ENCODE results near the gene BMP2K.

The BMP2K gene

DNA sequence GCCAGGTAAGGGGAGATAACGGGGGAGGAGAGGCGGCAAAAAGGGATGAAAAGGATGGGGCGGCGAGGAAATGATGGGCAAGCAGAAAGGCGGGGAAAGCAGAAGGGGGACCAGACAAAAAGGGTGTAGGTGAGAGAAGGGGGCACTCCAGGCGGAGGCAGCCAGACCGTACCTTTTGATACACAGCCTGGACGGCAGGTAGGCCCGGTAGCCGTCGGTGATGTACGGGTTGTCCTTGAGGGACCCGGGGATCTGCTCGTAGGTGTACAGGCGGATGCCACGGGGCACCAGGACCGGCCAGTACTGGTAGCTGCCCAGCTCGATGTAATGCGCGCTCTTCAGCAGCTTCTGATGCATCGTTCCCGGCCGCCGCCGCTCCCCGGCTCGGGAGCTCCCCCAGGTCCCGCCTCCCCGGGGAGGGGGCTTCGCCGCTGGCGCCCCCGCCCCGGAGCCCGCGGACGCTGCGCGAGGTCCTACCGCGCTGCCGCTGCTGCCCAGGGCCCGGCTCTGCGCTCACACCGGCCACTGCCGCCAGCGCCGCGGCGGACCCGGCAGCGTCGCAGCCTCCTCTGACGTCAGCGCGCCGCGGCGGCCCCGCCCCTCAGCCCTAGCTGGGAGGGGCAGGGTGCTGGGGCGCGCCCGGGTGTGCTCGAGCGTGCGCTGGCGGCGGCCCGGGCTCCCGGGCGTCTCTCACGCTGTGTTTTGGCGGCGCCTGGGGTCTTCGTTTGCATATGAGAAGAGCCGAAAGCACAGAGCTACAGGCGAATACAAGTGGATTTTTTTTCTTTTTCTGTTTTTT lies 162.9 kb downstream of the BMP2K start, which contains the start of gene PAQR3:
Gene PAQR3, minus strand, starts transcription at position 571 of the 799 bp plus-strand sequence. Its CDS starts 214 bp downstream, at position 357.
- peak; percentile 81 to 83 for DNase-seq

DNA sequence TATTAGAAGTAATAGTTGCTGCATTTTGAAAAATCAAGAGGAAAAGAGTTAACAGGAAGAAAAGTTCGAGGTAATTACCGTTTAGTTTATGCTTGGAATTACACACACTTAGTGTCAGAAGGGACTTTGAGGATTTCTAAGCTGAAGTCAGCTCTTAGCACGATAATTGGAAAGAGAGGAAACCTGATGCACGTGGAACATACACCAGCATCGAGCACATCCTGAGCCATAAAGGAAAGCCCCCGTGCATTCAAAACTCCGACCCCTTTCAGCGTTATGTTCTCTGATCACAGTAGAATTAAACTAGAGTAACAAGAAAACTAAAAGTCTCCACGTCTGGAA lies 163.5 kb downstream of the BMP2K start:
- no peak for DNase-seq

DNA sequence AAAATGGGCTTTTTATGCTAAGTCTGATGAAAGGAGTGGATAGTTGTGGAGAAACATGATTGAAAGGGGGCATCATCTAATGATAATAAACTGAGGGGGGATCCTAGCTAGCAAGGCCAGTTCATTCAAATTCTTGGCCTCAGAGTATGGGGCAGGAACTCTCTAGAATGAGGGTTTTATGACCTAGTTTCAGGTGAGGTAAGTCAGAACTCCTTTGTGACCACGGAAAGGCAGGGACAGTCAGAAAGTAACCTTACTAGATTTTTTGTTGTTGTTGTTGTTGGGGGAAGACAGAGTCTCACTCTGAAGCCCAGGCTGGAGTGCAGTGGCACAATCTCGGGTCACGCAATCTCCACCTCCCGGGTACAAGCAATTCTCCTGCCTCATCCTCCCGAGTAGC lies 164.6 kb downstream of the BMP2K start:
- DNase-seq = no peak

DNA sequence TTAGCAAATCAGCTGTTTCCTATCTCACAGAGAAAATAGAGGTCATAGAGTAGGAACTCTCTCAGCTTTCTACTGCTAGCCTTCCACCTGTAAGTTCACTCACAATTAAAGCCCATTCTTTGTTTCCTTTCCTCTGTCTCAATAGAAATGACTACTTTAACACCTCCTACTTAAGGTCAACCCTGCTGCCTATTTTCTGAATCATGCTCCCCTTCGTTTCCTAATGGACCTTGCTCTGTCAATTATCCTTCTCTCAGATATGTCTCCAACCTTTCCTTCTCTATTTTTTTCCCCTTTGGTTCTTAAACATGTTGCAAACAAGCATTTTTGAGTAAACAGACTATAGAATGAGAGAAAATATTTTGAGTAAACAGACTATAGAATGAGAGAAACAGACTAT lies 168.2 kb downstream of the BMP2K start:
- DNase-seq = no peak

DNA sequence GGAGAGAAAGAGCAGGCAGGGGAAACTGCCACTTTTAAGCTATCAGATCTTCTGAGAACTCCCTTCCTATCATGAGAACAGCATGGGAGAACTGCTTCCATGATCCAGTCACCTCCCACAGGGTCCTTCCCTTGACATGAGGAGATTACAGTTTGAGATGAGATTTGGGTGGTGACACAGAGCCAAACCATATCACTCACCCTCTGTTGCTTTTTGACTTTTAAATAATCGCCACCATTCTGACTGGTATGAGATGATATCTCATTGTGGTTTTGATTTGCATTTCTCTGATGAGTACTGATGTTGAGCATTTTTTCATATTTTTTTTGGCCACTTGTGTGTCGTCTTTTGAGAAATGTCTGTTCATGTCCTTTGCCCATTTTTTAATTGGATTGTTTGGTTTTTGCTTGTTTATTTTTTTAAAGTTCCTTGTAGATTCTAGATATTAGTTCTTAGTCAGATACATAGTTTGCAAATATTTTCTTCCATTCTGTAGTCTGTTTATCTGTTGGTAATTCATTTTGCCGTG lies 169.6 kb downstream of the BMP2K start:
- DNase-seq = no peak

DNA sequence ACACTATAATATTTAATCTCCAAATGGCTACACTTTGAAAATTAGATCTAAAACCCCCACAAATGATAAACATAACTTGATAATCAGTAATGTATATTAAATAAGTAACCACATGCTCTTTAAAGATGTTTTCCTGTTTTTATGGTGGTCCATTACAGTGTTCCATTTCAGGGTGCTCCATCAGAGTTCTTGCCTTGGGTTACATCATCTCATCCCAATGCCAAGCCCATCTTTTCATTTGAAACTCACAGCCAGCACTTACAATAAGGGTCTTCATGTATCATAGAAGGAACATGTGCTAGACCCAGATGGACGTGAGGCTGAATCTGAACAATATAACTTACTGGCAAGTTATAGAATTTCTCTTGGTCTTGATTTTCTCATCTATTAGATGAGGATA lies 173.6 kb downstream of the BMP2K start:
- DNase-seq = no peak

DNA sequence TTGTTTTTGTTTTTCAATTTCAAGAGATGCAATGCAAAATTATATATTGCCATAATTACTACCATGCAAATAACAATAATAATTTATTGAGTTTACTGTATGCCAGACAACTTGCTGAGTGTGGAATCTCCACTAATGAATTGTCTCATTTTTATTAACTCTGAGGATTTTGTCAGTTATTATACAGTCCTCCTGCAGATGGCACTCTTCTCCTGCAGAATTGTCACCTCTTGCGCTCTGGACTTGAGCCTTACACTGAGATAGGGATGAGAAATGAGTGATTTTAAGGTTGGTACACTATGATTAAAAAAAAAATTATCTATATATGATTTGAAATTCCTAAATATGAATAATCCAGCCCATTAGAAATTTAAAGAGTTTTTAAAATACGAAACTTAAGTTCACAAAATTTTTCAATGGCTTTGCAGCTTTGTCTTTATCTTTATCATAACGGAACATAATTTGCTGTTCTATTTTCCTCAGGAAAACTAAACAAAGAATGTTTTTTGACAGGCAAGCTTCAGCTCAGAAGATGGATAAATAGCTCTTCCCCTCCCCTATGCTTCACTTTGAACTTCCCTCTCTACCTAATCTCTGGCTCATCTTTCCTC lies 175.8 kb downstream of the BMP2K start:
- DNase-seq = peak; percentile 24 to 58

DNA sequence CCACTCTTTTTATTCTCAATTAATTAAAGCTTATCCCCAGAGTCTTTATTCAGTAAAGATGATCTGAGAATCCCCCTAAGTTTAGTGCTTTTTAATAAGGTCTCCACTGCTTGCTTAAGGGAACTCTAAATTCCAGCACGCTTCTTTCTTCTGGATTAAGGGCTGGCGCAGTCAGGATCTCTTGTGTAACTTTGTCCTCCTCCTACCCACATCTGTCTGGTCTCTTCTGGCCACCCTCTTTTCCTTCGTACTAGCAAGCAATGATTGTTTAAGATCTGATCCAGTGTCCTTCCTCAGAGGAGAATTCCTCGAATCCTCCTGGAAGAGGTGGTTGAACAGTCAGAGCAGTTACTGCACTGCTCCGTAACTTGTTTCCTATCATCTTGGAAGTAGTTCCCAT lies 177.1 kb downstream of the BMP2K start:
- no peak for DNase-seq

DNA sequence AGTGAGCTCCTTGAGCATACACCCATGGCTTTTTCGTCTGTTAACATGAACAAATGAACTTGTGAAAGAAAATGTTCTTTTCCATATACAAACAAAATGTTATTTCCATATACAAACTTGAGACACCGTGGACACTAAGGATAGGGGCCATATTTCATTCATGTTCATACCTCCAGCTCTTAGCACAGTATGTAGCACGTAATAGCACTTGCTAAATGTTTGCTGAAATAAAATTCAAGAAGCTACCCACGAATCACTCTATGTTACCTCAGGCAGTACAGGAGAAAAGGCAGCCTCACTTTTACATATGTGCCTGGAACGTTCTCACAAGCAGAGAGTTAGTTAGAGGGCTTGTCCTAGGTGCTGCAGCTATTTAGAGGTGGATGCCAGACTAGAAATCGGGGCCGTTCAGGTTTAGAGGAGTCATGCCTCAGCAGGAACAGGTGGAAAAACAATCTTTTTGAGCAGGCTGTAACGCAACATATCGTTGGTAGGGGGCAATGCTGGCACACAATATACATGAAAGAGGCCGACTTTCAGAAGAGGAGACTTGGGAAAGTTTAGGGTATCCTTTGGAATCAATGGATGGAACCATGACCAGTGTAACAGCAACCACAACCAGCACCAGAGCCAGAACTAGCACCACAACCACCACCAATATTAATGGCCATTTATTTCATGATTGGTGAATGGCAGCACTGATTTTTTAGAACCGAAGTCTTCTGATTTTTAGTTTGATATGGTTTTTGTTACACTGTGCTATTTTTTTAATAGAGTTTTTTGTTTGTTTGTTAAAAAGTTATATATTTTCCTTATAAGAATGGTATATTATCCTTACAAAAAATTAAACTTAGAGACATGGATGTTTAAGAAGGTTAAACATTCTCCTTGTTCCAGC lies 177.9 kb downstream of the BMP2K start:
- no peak for DNase-seq

DNA sequence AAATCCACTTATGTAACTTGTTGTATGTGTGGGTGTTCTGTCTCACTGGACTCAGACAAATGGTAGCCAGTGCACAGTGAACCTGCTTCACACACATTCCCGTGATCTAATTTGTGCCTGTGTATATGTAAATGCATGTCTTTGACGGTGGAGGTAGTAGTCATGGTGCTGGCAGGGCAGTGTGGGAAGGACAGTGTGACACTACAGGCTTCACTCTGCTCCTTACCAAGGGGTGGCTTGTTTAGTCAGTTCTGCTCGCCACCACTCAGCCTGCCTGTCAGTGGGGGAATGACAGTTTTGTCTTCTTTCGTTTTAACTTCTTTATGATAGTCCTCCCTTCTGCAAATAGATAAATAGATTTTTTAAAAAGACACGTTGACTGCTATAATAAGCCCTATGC lies 180.8 kb downstream of the BMP2K start:
- DNase-seq = no peak

DNA sequence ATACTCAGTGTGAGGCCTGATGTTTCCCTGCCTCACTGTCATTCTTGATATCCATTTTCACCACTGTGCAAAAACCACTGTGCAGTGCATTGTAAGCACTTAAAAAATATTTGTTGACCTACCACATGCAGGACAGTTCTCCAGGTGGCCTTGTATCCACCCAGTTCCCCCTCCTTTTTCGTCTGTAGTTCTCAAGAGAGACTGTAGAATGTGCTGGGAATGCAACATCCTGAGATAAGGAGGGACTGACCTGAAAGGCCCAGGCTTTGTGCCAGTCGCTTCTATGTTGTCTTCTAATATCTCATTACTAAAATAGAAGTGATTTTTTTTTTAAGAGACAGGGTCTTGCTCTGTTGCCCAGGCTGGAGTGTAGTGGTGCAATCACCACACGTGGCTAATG lies 184.8 kb downstream of the BMP2K start:
- DNase-seq = no peak
